NCI-H510A treated with DMSO at 0.1 percent for 48 hours (cell line): ENCODE results near the gene IGFBP7.

Experiments
- DNase-seq: peaks from one replicate; lab custom pipeline; 2025; lab: John Stamatoyannopoulos, UW

Gene IGFBP7

DNA sequence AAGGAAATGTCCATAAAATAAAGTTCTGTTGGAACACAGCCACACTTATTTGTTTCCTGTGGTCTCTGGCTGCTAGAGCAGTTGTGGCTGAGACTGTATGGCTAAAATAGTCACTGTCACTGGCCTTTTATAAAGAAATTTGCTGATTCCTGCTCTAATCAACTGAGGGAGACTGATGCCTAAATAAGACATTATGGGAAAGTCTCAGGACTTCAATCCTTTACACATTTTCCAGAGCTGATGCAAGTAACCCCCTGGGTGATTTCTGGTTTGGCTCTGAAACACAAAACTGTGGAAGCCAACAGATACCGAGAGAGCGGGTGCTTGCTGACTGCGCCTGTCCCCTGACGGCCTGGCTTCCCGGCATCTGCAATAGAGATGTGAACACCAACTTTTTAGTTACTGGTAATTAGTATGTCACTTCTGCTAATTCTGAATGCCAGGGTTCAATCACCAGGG is 67.4 kb downstream of the IGFBP7 start:
- DNase-seq: no peak

DNA sequence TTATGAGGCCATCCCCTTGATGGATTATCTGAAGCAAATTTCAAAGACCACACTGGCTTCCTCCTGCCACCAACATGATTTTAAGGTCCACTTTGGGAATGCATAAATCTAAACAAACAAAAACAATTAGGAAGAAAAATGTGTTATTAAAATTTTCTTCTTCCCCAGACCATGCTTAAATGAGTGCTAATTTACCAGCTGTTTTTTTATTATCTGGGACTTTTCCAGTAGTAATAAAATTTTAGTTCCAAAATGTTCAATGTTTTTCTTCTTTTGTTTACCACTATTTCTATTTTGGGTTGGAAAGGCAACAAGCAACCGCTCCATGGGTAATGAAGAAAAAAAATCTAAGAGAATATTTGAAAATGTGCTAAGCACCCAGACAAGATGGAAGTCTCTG is 69.2 kb downstream of the IGFBP7 start:
- DNase-seq: no peak

DNA sequence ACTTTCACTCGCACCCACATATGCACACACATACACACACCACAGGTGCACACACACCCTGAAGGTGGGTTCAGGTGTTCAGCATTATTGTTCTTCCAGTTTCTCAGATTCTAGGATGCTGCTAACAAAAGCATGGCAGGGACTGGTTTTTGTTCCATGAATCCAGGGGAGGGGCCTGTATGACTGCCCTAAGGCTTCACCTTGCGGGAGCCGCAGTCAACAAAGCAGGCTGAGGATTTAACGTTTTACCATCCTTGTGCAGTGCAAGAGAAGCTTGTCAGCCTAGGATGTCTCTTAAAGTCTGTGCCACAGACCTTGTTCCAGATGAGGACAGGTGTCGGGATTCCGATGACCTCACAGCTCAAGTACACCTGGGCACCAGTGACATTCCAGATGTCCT is 69.7 kb downstream of the IGFBP7 start:
- DNase-seq: peak; percentile 8

DNA sequence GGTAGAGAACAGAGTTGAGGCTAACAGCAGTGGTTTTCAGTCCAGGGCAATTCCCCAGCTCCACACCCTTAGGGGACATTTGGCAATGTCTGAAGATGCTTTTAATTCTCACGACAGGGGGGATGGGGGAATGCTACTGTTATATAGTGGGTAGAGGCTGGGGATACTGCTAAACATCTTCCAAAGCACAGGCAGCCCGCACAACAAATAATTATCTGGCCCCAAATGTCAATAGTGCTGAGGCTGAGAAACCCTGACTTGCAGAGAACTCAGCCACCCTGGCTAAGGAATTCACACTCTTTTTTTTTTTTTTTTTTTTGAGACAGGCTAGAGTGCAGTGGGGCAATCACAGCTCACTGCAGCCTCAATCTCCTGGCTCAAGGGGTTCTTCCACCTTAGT is 70.8 kb downstream of the IGFBP7 start:
- no peak for DNase-seq

DNA sequence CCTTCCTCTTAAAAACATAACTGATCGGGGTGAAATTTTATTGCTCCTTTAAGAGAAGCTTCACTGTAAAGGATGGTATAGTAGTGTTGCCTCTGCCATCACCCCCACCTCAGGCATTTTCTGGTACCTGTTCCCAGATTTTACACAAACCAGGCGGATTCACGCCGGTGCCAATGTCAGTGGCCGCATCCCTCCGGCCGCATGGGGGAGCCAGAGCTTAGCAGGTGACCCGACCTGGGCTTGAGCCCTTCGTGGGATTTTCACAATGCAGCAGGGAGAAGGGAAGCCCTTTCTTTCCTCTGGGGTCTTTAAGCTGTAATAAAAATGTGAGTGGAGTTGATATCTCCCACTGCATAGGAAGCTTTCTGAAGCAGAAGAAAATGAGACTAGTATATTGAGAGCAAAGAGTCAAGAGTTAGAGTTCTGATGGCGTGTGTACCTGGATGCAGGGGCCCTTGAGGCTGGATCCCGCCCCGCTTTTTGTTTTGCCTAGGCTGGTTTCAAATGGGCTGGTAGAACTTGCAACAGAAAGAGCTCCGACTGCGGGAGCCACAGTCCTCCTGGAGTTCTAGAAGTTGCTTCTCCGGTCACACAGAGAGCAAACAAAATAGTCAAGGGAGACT is 72.1 kb downstream of the IGFBP7 start:
- DNase-seq: no peak

DNA sequence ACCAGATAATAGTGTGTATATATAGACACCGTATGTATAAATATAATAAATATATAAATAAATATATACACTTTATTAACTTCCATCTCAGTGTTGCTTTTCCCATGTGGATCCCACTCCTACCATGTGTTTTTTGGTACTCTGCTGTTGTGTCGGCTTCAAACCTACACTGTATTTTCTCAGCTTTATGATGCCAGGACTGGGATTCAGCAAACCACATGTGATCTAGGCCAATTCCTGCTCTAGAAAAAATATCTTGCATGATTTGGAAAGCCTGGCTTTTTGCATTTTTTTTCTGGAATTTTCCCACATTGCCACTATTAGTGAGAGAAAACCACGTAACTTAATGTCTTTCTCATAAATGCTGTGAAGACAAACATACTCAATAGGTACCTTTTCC is 75.7 kb downstream of the IGFBP7 start:
- no peak for DNase-seq

DNA sequence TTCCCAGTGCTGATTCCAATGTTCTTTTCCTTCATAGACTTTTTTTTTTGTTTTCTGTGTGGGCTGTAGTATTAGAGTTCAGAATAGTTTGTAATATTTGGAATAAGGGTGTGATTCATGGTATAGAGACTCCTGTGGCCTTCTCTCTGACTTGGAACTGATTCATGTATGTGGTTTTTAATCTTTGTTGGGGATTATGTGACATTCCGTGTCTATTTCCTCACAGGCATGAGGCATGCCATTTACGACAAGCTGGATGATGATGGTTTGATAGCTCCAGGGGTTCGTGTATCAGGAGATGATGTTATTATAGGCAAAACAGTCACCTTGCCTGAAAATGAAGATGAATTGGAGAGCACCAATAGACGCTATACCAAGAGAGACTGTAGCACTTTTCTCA is 87.1 kb downstream of the IGFBP7 start:
- no peak for DNase-seq

DNA sequence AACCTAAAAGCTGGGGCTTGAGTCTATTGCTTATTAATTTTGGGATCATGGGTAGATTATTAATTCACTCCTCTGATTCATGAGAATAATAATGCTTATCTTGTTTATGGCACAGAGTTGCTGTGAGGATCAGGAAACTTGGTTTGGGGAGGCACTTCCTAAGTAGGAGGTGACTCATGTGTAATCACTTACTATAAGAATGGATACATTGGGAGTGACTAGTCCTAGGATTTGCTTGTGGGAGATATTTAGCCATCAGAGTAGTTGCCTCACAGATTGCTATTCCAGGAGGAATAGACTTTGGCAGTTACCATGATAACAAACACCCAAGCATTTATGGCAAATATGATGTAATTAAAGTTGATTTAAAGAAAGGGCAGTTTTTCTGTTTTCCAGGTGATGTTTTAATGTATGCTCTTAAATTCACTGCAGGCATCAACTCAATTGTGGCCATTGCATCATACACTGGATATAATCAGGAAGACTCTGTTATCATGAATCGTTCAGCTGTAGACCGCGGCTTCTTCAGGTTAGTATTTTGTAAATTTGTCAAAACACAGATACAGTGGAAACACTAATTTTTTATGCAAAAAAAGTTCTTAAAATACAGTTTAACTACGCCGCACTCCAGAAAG is 89.6 kb downstream of the IGFBP7 start:
- no peak for DNase-seq

DNA sequence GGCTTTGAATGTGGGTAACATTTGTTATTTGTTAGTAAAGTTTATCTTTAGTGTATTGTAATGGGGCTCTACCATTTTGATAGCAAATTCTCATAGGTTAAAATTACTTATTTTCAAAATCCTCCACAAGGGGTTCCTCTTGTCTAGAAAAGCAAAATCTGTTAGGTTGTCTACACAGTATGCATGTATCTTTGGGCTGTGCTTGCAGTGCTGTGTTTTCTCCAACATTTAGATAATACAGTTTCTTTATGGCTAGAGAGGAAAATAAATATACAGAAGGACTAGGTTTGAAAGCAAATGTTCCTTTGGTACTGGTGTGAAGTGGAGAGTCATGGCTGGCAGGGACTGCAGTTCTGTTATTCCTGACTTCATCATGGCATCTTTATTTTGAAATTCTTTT is 91.2 kb downstream of the IGFBP7 start:
- no peak for DNase-seq

DNA sequence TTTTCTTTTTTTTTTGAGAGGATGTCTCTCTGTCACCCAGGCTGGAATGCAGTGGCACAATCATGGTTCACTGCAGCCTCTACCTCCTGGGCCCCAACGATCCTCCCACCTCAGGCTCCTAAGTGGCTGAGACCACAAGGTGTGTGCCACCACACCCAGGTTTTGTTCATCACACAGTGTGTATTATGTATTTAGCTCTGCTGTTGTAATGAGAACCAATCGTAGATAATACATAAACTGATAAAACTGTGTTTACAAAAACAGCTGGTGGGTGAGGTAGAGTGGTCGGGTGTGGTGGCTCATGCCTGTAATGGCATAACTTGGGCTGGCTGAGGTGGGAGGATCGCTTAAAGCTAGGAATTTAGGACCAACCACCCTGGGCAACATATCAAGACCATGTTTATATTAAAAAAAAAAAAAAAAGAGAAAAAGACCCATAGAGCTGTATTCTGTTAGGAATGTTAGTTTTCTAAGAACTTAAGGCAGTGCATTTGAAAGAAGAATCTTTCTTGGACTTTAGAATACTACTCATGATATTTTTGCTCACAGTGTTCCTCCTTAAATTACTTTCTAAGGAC is 96.6 kb downstream of the IGFBP7 start:
- DNase-seq: no peak

DNA sequence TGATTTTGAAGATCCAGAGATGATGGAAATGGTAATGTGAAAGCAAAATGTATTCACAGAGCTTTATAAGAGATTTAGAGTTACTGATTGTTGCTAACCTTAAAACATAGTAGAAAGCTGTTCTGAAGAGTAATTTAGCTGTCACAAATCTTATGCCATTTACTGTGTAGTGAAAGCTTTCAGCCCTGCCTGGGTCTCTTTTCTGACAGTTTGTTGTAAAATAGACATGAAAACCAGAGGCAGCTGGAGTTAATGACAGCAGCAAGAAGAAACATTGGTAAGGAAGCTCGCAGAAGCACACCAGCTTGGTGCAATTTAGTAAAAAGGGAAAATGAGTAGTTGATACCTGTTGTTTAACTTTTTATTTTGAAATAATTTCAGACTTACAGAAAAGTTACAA is 110.4 kb downstream of the IGFBP7 start:
- DNase-seq: no peak

DNA sequence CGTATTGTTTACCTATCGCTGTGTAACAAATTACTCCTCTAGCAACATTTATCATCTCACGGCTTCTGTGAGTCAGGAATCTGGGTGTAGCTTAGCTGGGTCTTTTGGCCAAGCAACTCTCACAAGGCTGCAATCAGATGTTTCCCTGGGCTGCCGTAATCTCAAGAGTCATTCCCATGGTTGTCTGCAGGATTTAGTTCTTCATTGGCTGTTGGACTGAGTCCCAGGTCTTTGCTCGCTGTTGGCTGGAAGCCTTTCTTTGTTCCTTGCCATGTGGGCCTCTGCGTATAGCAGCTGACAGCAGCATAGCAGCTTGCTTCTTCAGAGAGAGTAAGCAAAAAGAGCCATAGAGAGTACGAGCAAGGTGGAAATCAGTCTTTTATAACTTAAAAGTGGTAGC is 114.7 kb downstream of the IGFBP7 start:
- DNase-seq: no peak

DNA sequence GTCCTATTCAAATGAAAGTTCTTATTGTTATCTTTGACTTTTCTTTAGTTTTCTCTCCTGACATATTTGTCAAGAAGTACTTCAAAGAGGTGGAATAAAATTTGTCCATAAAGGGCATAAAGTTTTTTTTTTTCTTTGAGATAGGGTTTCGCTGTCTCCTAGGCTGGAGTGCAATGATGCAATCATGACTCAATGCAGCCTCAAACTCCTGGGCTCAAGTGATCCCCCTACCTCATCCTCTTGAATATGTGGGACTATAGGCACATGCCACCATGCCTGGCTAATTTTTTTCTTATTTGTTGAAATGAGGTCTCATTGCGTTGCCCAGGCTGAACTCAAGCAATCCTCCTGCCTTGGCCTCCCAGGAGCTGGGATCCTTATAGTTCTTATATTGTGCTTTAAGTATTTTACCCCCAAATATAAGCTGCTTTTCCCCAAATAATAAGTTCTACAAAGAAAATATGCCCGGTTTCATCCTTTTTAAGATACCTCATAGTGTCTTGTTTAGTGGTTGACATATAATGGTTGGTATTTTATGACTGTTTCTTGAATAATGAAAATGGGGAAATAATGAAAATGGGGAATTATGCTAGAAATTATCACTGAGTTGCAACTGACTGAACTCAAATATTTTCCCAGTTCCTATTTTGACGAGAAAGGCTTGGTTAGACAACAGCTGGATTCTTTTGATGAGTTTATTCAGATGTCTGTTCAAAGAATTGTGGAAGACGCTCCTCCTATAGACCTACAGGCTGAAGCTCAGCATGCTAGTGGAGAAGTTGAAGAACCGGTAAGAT is 119.9 kb downstream of the IGFBP7 start:
- no peak for DNase-seq

DNA sequence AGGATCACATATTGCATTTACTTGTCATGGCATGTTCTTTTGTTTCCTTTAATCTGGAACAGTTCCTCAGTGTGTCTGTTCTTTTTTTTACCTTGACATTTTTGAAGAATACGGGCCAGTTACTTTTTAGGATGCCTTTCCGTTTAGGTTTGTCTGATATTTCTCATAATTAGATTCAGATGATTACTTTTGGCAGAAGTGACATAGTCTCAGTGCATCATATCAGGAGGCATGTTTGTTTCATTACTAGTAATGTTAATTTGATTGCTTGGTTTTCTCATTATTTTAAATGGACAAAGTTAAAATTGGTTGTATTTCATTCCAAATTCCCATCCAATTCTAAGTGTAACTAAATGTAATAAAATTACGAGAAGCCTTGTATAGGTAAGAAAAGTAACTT is 123.2 kb downstream of the IGFBP7 start:
- DNase-seq: no peak

DNA sequence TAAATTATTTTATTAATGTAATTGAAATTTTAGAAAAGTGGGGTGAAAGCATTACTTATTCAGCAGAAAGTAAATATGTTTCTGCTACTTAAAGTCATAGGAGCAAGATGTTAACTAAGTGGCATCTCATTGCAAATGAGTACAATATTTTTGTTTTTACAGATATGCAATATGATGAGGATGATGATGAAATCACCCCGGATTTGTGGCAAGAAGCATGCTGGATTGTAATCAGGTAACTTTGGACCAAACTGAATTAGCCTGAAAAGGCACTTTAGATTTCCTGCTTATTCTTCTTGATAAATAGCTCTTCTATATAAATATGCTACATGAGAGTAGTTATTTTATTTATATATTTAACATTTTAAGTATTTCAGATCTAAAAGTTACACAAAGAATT is 124.0 kb downstream of the IGFBP7 start:
- no peak for DNase-seq

DNA sequence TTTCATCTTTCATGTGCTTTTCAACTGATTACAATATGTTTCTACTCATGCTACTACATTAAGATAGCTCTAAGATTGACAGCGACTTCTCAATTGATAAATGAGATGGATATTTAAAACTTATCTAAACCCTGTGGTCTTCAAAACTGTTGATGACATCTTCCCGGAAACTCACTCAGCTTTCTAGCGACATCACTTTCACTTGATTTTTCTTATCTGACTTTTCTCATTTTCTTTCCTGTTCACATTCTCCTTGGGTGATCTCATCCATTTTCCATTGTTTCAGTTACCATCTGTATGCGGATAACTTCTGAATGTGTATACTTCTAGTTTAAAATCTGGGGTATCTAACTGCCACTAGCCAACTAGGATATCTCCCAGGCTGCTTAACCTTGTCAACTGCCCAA is 128.4 kb downstream of the IGFBP7 start:
- no peak for DNase-seq
